HAP-1 (cell line): ENCODE measurements around the gene SMAD4.

ENCODE experiments used
- DNase-seq, 2 experiments: peaks; one replicate each; pipeline ENCODE4 v3.0.0-alpha.2; 2016 to 2020; ENCODE audit warnings: low spot score in 2 of 2
- H3K27me3 ChIP-seq: fragments of 250-450 bp; sonication (Bioruptor Pico); 2 replicates; pipeline ENCODE4 v1.5.1; 2020; ENCODE audit warnings: low read depth, mild to moderate bottlenecking, moderate library complexity
- H3K36me3 ChIP-seq: fragments of 250-450 bp; sonication (Bioruptor Pico); replicated peaks from 2 replicates; pipeline ENCODE4 v1.5.1; 2020; ENCODE audit warnings: mild to moderate bottlenecking
- H3K4me1 ChIP-seq: fragments of 250-450 bp; sonication (Bioruptor Pico); 2 replicates; pipeline ENCODE4 v1.5.1; 2020; ENCODE audit warnings: mild to moderate bottlenecking
- H3K4me3 ChIP-seq: fragments of 250-450 bp; sonication (Bioruptor Pico); 2 replicates; pipeline ENCODE4 v1.5.1; 2020; ENCODE audit warnings: mild to moderate bottlenecking, moderate library complexity
- H3K9me3 ChIP-seq: fragments of 250-450 bp; sonication (Bioruptor Pico); 2 replicates; pipeline ENCODE4 v1.5.1; 2020; ENCODE audit warnings: mild to moderate bottlenecking, moderate library complexity
- in situ Hi-C: fragments of 300-500 bp; cut with MboI; formaldehyde crosslinking; loops from 3 replicates; pipeline ENCODE4 v1.14.3; 2020; ENCODE audit warnings: low sequenced_read_pairs, inconsistent platforms, mixed read lengths

SMAD4 gene

DNA sequence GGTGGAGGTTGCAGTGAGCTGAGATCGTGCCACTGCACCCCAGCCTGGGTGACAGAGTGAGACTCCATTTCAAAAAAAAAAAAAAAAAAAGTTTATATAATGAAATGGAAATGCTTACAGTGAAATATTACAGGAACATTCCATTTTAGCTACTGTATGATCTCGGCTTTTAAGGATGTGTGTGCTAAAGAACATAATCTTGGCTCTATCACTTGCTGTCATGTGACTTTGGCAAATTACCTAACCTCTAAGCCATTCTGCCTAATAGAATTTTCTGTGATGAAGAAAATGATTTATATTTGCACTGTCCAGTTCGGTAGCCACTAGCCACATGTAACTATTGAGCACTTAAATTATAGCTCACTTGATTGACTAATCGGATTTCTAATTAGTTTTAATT is 36.3 kb downstream of the SMAD4 start:
- DNase-seq = no peak
- in situ Hi-C loops = no loop called here
- H3K9me3 ChIP-seq = no peaks in the 10 kb centered on the region
- peaks cover 43% of the 10 kb centered on the region for H3K36me3 ChIP-seq
- H3K4me3 ChIP-seq = no peak overlapping the region
- H3K4me1 ChIP-seq = no peaks in the 10 kb centered on the region
- no peaks in the 10 kb centered on the region for H3K27me3 ChIP-seq

GRCh38 chr18:51068105-51068504 is 38.1 kb downstream of the SMAD4 start:
- in situ Hi-C loops = no loop called here
- H3K4me1 ChIP-seq = no peaks in the 10 kb centered on the region
- H3K36me3 ChIP-seq = peaks cover 54% of the 10 kb centered on the region
- H3K9me3 ChIP-seq = no peaks in the 10 kb centered on the region
- no peak for DNase-seq
- no peak overlapping the region for H3K4me3 ChIP-seq
- H3K27me3 ChIP-seq = no peaks in the 10 kb centered on the region

DNA sequence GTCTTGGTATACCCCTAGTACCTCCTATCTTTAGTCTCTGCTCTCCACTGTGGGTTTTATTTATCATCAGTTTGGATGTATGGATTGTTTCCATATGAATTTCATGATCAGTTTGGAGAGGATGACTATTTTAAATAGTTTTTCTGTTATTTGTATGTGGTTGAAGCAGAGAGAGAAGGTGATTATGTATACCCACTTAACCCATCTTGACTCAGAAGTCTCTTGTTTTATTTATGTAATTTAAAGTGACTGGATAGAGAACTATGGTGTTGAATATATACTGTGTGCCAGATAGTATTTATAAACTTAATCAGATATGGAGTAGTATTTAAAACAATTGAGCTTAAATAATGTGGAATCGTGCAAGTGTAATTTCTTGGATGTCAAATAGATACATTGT is 39.9 kb downstream of the SMAD4 start:
- Histone ChIP-seq H3K9me3 (no peaks in the 10 kb centered on the region), H3K36me3 (peaks cover 54% of the 10 kb centered on the region), H3K4me1 (no peaks in the 10 kb centered on the region), H3K4me3 (no peak overlapping the region), H3K27me3 (no peaks in the 10 kb centered on the region)
- in situ Hi-C loops = no loop called here
- DNase-seq = no peak

GRCh38 chr18:51070545-51070944 is 40.5 kb downstream of the SMAD4 start:
- Histone ChIP-seq H3K36me3 (peaks cover 49% of the 10 kb centered on the region), H3K9me3 (no peaks in the 10 kb centered on the region), H3K4me1 (no peaks in the 10 kb centered on the region), H3K4me3 (no peak overlapping the region), H3K27me3 (no peaks in the 10 kb centered on the region)
- DNase-seq = no peak
- in situ Hi-C loops = no loop called here

DNA sequence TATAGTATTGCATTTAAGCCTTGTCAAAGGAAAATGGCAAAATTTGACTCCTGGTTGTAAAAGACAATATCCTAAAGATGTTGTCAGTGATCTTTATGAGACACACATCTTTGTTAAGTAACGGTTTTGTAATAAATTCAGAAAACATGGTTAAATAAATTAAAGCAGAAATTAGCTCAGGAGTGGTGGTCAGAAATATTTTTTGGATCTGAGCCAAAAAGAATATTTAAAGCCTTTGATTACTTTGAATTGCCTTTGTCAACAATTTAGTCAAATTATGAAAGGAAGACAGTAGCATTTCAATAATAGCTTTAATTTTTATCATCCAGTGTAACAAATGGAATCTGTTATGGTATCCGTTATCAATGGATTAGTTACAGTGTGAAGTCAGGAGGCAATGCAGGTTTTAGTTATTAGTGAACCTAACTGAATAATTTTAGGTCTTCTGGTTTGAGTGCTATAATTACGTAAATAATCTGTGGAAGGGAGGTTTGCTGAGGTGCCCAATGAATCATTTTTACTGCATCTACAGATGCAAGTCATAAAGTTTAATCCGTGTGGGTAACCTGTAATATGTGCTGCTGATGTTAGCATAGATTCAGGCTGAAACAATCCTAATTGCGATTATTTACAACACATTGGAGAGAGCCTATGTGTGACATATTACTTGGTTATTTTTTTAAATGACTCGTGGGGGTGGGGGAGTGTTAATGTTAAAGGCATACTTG is 42.7 kb downstream of the SMAD4 start:
- in situ Hi-C loops = no loop called here
- no peaks in the 10 kb centered on the region for H3K9me3 ChIP-seq
- H3K27me3 ChIP-seq = no peaks in the 10 kb centered on the region
- H3K36me3 ChIP-seq = peaks cover 43% of the 10 kb centered on the region
- no peaks in the 10 kb centered on the region for H3K4me1 ChIP-seq
- no peak overlapping the region for H3K4me3 ChIP-seq
- no peak for DNase-seq

GRCh38 chr18:51074605-51075004 is 44.6 kb downstream of the SMAD4 start:
- in situ Hi-C loops = loop anchor here (25.0 kb wide), 1 partner anchor 113 kb away; the partner anchor contains the start of gene MEX3C
- H3K4me3 ChIP-seq = no peak overlapping the region
- DNase-seq = no peak

DNA sequence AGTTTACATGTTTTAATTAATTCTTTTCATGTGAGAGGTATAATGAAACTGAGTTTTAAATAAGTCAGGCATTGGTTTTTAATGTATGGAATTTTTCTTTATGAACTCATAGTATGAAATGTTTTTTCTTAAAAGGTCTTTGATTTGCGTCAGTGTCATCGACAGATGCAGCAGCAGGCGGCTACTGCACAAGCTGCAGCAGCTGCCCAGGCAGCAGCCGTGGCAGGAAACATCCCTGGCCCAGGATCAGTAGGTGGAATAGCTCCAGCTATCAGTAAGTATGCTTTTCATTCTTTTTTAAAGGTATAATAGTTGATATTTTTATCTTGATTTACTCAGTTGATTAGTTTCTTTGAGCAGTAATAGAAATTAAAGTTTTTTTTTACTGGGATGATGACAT is 46.5 kb downstream of the SMAD4 start:
- Histone ChIP-seq H3K27me3 (no peaks in the 10 kb centered on the region), H3K9me3 (no peaks in the 10 kb centered on the region), H3K36me3 (peaks cover 53% of the 10 kb centered on the region), H3K4me1 (no peaks in the 10 kb centered on the region), H3K4me3 (no peak overlapping the region)
- no peak for DNase-seq
- in situ Hi-C loops = loop anchor here (25.0 kb wide), 1 partner anchor 111 kb away; the partner anchor contains the start of gene MEX3C

More at GRCh38 chr18:51074605-51075004, 44.6 kb downstream of the SMAD4 start:
- Histone ChIP-seq H3K4me1 (no peaks in the 10 kb centered on the region), H3K27me3 (no peaks in the 10 kb centered on the region), H3K9me3 (no peaks in the 10 kb centered on the region), H3K36me3 (peaks cover 51% of the 10 kb centered on the region)

DNA sequence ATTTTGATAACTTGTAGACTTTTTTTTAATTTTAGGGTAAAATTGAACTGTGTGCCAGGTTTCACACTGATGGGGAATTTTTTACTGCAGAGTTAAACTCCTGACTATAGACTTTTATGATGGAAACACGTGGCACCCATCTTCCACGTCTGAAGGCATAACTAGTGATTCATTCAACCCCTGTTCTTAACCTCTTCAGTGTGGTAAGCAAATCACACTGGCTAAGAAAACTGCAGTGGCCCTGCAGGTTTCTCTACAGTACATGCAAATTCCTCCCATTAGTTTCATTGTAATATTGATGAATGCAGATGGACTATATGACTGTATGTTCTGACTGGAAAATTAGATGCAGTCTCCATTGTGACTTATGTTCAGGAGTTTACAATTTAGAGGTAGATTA is 47.2 kb downstream of the SMAD4 start:
- no peak for DNase-seq
- in situ Hi-C loops = loop anchor here (25.0 kb wide), 1 partner anchor 110 kb away; the partner anchor contains the start of gene MEX3C
- no peaks in the 10 kb centered on the region for H3K9me3 ChIP-seq
- no peak overlapping the region for H3K4me3 ChIP-seq
- H3K4me1 ChIP-seq = no peaks in the 10 kb centered on the region
- peaks cover 49% of the 10 kb centered on the region for H3K36me3 ChIP-seq
- no peaks in the 10 kb centered on the region for H3K27me3 ChIP-seq

DNA sequence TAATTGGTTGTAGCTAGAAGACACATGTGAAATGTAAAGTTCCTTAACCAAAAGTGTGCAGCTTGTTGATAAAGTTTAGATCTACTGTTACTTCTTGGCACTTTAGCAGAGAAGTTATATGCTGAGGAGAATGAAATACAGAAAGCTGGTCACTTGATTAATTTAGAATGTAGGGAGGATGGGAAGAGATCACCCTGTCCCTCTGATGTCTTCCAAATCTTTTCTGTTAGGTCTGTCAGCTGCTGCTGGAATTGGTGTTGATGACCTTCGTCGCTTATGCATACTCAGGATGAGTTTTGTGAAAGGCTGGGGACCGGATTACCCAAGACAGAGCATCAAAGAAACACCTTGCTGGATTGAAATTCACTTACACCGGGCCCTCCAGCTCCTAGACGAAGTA is 48.0 kb downstream of the SMAD4 start:
- no peaks in the 10 kb centered on the region for H3K4me1 ChIP-seq
- no peaks in the 10 kb centered on the region for H3K9me3 ChIP-seq
- H3K4me3 ChIP-seq = no peak overlapping the region
- H3K36me3 ChIP-seq = peaks cover 46% of the 10 kb centered on the region
- DNase-seq = no peak
- in situ Hi-C loops = loop anchor here (25.0 kb wide), 1 partner anchor 109 kb away; the partner anchor contains the start of gene MEX3C
- H3K27me3 ChIP-seq = no peaks in the 10 kb centered on the region

- H3K9me3 ChIP-seq = no peaks in the 10 kb centered on the region
- in situ Hi-C loops = loop anchor here (25.0 kb wide), 1 partner anchor 105 kb away; the partner anchor contains the start of gene MEX3C
- no peaks in the 10 kb centered on the region for H3K27me3 ChIP-seq
- DNase-seq = no peak
- H3K36me3 ChIP-seq = peaks cover 50% of the 10 kb centered on the region
- H3K4me1 ChIP-seq = no peaks in the 10 kb centered on the region
- no peak overlapping the region for H3K4me3 ChIP-seq
Observed at GRCh38 chr18:51082571-51083267, 52.7 kb downstream of the SMAD4 start.

GRCh38 chr18:51083398-51083797 is 53.4 kb downstream of the SMAD4 start:
- H3K27me3 ChIP-seq = no peaks in the 10 kb centered on the region
- no peak for DNase-seq
- H3K4me3 ChIP-seq = no peak overlapping the region
- in situ Hi-C loops = loop anchor here (25.0 kb wide), 1 partner anchor 104 kb away; the partner anchor contains the start of gene MEX3C
- H3K36me3 ChIP-seq = peaks cover 43% of the 10 kb centered on the region
- no peaks in the 10 kb centered on the region for H3K9me3 ChIP-seq
- no peaks in the 10 kb centered on the region for H3K4me1 ChIP-seq

DNA sequence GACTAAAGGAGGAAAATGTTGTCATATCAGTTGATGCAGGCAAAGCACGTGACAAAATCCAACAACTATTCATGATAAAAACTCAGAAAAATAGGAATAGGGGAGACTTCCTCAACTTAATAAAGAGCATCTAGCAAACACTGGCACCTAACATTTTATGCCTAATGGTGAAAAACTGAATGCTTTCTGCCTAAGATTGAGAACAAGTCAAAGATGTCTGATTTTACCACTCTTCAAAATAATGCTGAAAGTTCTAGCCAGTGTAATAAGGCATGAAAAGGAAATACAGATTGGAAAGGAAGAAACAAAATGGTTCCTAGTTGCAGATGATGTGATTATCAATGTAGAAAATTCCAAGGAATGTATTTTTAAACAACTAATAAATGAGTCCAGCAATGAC is 58.4 kb downstream of the SMAD4 start:
- Histone ChIP-seq H3K4me1 (no peaks in the 10 kb centered on the region), H3K4me3 (no peak overlapping the region), H3K27me3 (no peaks in the 10 kb centered on the region), H3K9me3 (no peaks in the 10 kb centered on the region), H3K36me3 (peaks cover 13% of the 10 kb centered on the region)
- DNase-seq = no peak
- in situ Hi-C loops = loop anchor here (25.0 kb wide), 1 partner anchor 99 kb away; the partner anchor contains the start of gene MEX3C

DNA sequence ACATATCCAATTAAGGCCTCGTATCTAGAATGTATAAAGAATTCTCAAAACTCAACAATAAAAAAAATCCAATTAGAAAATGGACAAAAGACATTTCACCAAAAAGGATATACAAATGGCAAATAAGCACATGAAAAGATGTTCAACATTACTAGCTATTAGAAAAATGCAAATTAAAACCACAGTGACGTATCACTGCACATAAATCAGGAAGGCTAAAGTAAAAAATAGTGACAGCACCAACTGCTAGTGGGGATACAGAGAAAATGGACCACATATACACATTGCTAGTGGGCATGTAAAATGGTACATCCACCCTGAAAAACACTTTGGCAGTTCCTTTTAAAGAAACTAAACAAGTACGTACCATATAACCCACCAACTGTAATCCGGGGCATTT is 59.7 kb downstream of the SMAD4 start:
- in situ Hi-C loops = loop anchor here (25.0 kb wide), 1 partner anchor 98 kb away; the partner anchor contains the start of gene MEX3C
- Histone ChIP-seq H3K4me3 (no peak overlapping the region), H3K36me3 (peaks cover 13% of the 10 kb centered on the region), H3K9me3 (no peaks in the 10 kb centered on the region), H3K27me3 (no peaks in the 10 kb centered on the region), H3K4me1 (no peaks in the 10 kb centered on the region)
- DNase-seq = peak in 1 of 2 experiments; percentile 15

DNA sequence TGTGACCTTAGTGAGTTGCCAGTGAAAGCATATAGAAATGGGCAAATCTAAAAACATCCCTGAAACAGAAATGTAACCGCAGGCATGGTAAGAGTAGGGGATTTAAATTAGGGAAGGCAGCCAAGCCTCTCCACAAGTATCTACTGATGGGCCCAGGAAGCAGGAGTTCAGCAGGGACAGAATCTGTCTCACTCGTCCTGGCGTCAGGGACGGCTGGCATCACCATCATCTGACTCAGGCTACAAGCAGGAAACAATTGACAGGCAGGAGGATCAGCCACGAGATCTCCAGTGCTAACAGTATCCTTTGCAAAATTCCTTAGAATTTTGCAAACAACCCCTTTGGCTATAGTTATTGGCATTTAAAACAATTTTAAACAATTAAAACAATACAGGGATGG is 61.3 kb downstream of the SMAD4 start:
- DNase-seq = no peak
- in situ Hi-C loops = loop anchor here (25.0 kb wide), 1 partner anchor 96 kb away; the partner anchor contains the start of gene MEX3C
- H3K9me3 ChIP-seq = no peaks in the 10 kb centered on the region
- no peaks in the 10 kb centered on the region for H3K4me1 ChIP-seq
- no peaks in the 10 kb centered on the region for H3K27me3 ChIP-seq
- H3K36me3 ChIP-seq = peaks cover 5% of the 10 kb centered on the region; the same call in 1 of the 2 replicates
- no peak overlapping the region for H3K4me3 ChIP-seq
